Neural progenitor cell (in vitro differentiated cells): ENCODE results near the gene SVOP.

Experiments used
- CTCF ChIP-seq: fragments of 200-600 bp; sonication (generic); IDR thresholded peaks from 2 replicates; pipeline ENCODE4 v1.5.1; 2017; ENCODE audit warnings: antibody characterized with exemption, mild to moderate bottlenecking
- EZH2 ChIP-seq: fragments of 200-600 bp; sonication (generic); IDR thresholded peaks from 2 replicates; pipeline ENCODE4 v1.6.1; 2017; ENCODE audit warnings: antibody characterized with exemption, mild to moderate bottlenecking, moderate library complexity

- TF ChIP-seq CTCF (no peak), EZH2 (no peak)
Observed at GRCh38 chr12:108975024-108975593, 45.8 kb downstream of the SVOP start.
